ENCODE results near the gene SLC25A47.

DNA sequence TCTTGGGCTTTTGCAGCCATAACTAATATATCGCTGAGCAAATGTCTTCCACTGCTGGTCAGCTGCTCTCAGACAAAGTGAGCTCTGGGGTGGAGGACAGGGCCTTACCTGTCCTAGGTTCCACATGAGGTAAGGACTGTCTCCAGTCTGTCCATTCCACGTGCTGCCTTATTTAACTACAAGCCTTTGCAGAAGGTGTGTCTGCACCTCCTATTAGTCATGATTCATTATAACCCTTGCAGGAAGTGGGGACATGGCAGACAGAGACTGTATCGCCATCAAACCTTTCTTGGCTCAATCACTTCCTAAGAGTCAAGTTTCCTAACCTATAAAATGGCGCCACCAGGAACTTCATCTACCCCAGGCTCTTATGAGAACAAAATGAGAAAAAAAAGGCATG lies 46.9 kb downstream of the SLC25A47 start:
- TF ChIP-seq, protein P1, sequence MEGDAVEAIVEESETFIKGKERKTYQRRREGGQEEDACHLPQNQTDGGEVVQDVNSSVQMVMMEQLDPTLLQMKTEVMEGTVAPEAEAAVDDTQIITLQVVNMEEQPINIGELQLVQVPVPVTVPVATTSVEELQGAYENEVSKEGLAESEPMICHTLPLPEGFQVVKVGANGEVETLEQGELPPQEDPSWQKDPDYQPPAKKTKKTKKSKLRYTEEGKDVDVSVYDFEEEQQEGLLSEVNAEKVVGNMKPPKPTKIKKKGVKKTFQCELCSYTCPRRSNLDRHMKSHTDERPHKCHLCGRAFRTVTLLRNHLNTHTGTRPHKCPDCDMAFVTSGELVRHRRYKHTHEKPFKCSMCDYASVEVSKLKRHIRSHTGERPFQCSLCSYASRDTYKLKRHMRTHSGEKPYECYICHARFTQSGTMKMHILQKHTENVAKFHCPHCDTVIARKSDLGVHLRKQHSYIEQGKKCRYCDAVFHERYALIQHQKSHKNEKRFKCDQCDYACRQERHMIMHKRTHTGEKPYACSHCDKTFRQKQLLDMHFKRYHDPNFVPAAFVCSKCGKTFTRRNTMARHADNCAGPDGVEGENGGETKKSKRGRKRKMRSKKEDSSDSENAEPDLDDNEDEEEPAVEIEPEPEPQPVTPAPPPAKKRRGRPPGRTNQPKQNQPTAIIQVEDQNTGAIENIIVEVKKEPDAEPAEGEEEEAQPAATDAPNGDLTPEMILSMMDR (IDR thresholded peaks at IDR 0.05) = no peak
- no peak for TF ChIP-seq POLR2A (IDR thresholded peaks at IDR 0.05)
